ENCODE results near the gene S100A3. TPM values are rescaled to one million over a fixed set of nuclear protein-coding genes. Genes with fewer than 3 reads are reported as not detected.

Gene S100A3
- total and polyA plus RNA-seq, 9 donors: 0.48 to 2.5 (median 1.6) TPM; not detected in 4

DNA sequence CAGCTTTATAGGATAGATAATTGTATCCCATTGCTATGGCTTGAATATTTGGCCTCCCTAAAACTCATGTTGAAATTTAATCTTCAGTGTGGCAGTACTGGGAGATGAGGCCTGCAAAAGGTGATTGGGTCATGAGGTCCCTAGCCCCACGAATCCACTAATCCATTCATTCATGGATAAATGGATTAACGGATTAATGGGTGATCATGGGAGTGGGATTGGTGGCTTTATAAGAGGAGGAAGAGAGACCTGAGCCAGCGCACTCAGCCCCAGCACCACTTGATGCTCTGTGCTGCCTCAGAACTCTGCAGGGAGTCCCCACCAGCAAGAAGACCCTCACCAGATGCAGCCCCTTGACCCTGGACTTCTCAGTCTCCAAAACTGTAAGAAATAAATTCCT lies 45.3 kb downstream of the S100A3 start:
- no peak for DNase-seq
- TF ChIP-seq, protein P1, sequence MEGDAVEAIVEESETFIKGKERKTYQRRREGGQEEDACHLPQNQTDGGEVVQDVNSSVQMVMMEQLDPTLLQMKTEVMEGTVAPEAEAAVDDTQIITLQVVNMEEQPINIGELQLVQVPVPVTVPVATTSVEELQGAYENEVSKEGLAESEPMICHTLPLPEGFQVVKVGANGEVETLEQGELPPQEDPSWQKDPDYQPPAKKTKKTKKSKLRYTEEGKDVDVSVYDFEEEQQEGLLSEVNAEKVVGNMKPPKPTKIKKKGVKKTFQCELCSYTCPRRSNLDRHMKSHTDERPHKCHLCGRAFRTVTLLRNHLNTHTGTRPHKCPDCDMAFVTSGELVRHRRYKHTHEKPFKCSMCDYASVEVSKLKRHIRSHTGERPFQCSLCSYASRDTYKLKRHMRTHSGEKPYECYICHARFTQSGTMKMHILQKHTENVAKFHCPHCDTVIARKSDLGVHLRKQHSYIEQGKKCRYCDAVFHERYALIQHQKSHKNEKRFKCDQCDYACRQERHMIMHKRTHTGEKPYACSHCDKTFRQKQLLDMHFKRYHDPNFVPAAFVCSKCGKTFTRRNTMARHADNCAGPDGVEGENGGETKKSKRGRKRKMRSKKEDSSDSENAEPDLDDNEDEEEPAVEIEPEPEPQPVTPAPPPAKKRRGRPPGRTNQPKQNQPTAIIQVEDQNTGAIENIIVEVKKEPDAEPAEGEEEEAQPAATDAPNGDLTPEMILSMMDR (IDR thresholded peaks at IDR 0.05): no peak
- TF ChIP-seq EP300 (IDR thresholded peaks at IDR 0.05) (no peak), POLR2A (IDR thresholded peaks at IDR 0.05) (no peak)
- Histone ChIP-seq H3K27me3 (no peaks in the 10 kb centered on the region), H3K36me3 (no peaks in the 10 kb centered on the region), H3K9me3 (no peaks in the 10 kb centered on the region), H3K27ac (no peak overlapping the region), H3K4me1 (ENCODE audit: insufficient read depth) (peaks cover 18% of the 10 kb centered on the region), H3K4me3 (no peak overlapping the region)
- intact Hi-C loops (cut with DNase I): no loop called here
- WGBS, 3 donors: 88 to 95% (median 89%) methylated on average over 3 of the region's 3 CpGs

DNA sequence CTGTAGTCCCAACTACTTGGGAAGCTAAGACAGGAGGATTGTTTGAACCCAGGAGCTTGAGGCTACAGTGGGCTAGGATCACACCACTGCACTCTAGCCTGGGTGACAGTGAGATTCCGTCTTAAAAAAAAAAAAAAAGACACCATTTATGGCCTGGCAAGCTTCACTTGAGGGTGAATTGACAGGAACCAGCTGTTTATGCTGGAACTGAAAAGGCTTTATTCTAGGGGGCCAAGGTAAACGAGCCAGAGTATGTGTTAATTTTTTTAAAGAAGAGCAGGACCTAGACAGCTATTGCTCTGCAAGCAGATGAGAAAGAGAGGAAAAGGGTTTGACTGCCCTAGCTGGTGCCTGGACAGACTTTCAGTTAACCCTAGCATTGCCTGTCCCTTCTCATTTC lies 50.3 kb downstream of the S100A3 start:
- TF ChIP-seq EP300 (IDR thresholded peaks at IDR 0.05) (no peak), POLR2A (IDR thresholded peaks at IDR 0.05) (no peak)
- TF ChIP-seq, protein P1 (IDR thresholded peaks at IDR 0.05): no peak
- no peaks in the 10 kb centered on the region for H3K9me3 ChIP-seq
- WGBS, 3 donors: 5 to 7% (median 5%) methylated on average over 2 of the region's 2 CpGs
- no peak overlapping the region for H3K4me3 ChIP-seq
- H3K27me3 ChIP-seq: no peaks in the 10 kb centered on the region
- no peak for DNase-seq
- intact Hi-C loops (cut with DNase I): loop anchor here in 3 of 4 donors (5.0 to 10.0 kb wide), 3 partner anchors 141 to 151 kb away; partner anchors contain the start of genes S100A9 (in 2 of the 3) and PGLYRP4 (in 1 of the 3)
- no peaks in the 10 kb centered on the region for H3K36me3 ChIP-seq
- H3K4me1 ChIP-seq (ENCODE audit: insufficient read depth): peaks cover 10% of the 10 kb centered on the region
- H3K27ac ChIP-seq: no peak overlapping the region

Other genes with a start within 250 kb of the S100A3 start
- not detected for gene PGLYRP3, start 236.3 kb downstream of the S100A3 start, total RNA-seq
- not detected for gene PGLYRP3, start 236.3 kb downstream of the S100A3 start, polyA plus RNA-seq
- gene PGLYRP4, start 200.4 kb downstream of the S100A3 start, total RNA-seq: not detected
- gene PGLYRP4, start 200.4 kb downstream of the S100A3 start, polyA plus RNA-seq: not detected
- 10 to 100 TPM in 6 of 7 donors, 1 to 10 TPM in 1; 8.8 to 96.3 (median 33.2) TPM for gene S100A9, start 191.4 kb downstream of the S100A3 start, total RNA-seq
- 10 to 100 TPM; 22.8 to 57.8 TPM for gene S100A9, start 191.4 kb downstream of the S100A3 start, polyA plus RNA-seq
- gene S100A12, start 173.6 kb downstream of the S100A3 start, total RNA-seq: 1 to 10 TPM in 3 of 7 donors, under 1 TPM in 2, not detected in 2; 0.70 to 2.4 (median 1.0) TPM
- gene S100A12, start 173.6 kb downstream of the S100A3 start, polyA plus RNA-seq: 1 to 10 TPM in 1 of 2 donors, under 1 TPM in 1; 0.80 to 1.0 TPM
- 10 to 100 TPM in 3 of 7 donors, 1 to 10 TPM in 4; 5.3 to 60.5 (median 9.1) TPM for gene S100A8, start 158.2 kb downstream of the S100A3 start, total RNA-seq
- 10 to 100 TPM in 1 of 2 donors, 1 to 10 TPM in 1; 8.3 to 19.4 TPM for gene S100A8, start 158.2 kb downstream of the S100A3 start, polyA plus RNA-seq
- gene S100A7A, start 132.7 kb downstream of the S100A3 start, total RNA-seq: not detected
- gene S100A7A, start 132.7 kb downstream of the S100A3 start, polyA plus RNA-seq: not detected
- under 1 TPM in 1 of 7 donors, not detected in 6; 0.97 TPM for gene S100A7, start 88.6 kb downstream of the S100A3 start, total RNA-seq
- not detected for gene S100A7, start 88.6 kb downstream of the S100A3 start, polyA plus RNA-seq
- 100 to 1,000 TPM; 170 to 646 (median 456) TPM for gene S100A6, start 13.3 kb downstream of the S100A3 start, total RNA-seq
- 100 to 1,000 TPM; 587 to 764 TPM for gene S100A6, start 13.3 kb downstream of the S100A3 start, polyA plus RNA-seq
- not detected for gene S100A5, start 8.3 kb downstream of the S100A3 start, total RNA-seq
- not detected for gene S100A5, start 8.3 kb downstream of the S100A3 start, polyA plus RNA-seq
- 10 to 100 TPM; 12.7 to 85.5 (median 37.3) TPM for gene S100A4, start 3.5 kb downstream of the S100A3 start, total RNA-seq
- 100 to 1,000 TPM; 104 to 160 TPM for gene S100A4, start 3.5 kb downstream of the S100A3 start, polyA plus RNA-seq
- gene S100A2, start 16.6 kb upstream of the S100A3 start, total RNA-seq: 1 to 10 TPM in 4 of 7 donors, under 1 TPM in 1, not detected in 2; 0.61 to 4.0 (median 1.8) TPM
- 1 to 10 TPM in 1 of 2 donors, under 1 TPM in 1; 0.88 to 3.3 TPM for gene S100A2, start 16.6 kb upstream of the S100A3 start, polyA plus RNA-seq
- gene S100A16, start 63.9 kb upstream of the S100A3 start, total RNA-seq: 100 to 1,000 TPM in 2 of 7 donors, 10 to 100 TPM in 5; 40.7 to 110 (median 67.3) TPM
- gene S100A16, start 63.9 kb upstream of the S100A3 start, polyA plus RNA-seq: 100 to 1,000 TPM; 117 to 200 TPM
- 10 to 100 TPM in 1 of 7 donors, 1 to 10 TPM in 4, not detected in 2; 1.3 to 19.8 (median 2.9) TPM for gene S100A14, start 67.1 kb upstream of the S100A3 start, total RNA-seq
- gene S100A14, start 67.1 kb upstream of the S100A3 start, polyA plus RNA-seq: under 1 TPM; 0.40 to 0.68 TPM
- gene S100A13, start 78.2 kb upstream of the S100A3 start, total RNA-seq: 100 to 1,000 TPM in 4 of 7 donors, 10 to 100 TPM in 3; 73.2 to 263 (median 103) TPM
- gene S100A13, start 78.2 kb upstream of the S100A3 start, polyA plus RNA-seq: 100 to 1,000 TPM; 179 to 560 TPM
- gene S100A1, start 79.2 kb upstream of the S100A3 start, total RNA-seq: 10 to 100 TPM in 2 of 7 donors, 1 to 10 TPM in 3, under 1 TPM in 1, not detected in 1; 0.91 to 77.2 (median 4.8) TPM
- gene S100A1, start 79.2 kb upstream of the S100A3 start, polyA plus RNA-seq: 1 to 10 TPM in 1 of 2 donors, under 1 TPM in 1; 0.97 to 1.2 TPM
- gene CHTOP, start 84.8 kb upstream of the S100A3 start, total RNA-seq: 10 to 100 TPM; 54.0 to 91.1 (median 79.0) TPM
- gene CHTOP, start 84.8 kb upstream of the S100A3 start, polyA plus RNA-seq: 10 to 100 TPM; 66.3 to 72.9 TPM
- gene SNAPIN, start 109.4 kb upstream of the S100A3 start, total RNA-seq: 10 to 100 TPM; 31.6 to 48.9 (median 38.4) TPM
- gene SNAPIN, start 109.4 kb upstream of the S100A3 start, polyA plus RNA-seq: 10 to 100 TPM; 41.3 to 70.2 TPM
- gene ILF2, start 121.7 kb upstream of the S100A3 start, total RNA-seq: 100 to 1,000 TPM in 6 of 7 donors, 10 to 100 TPM in 1; 92.5 to 133 (median 122) TPM
- 100 to 1,000 TPM in 1 of 2 donors, 10 to 100 TPM in 1; 87.3 to 206 TPM for gene ILF2, start 121.7 kb upstream of the S100A3 start, polyA plus RNA-seq
- 10 to 100 TPM; 23.6 to 96.5 (median 50.7) TPM for gene NPR1, start 129.4 kb upstream of the S100A3 start, total RNA-seq
- gene NPR1, start 129.4 kb upstream of the S100A3 start, polyA plus RNA-seq: 10 to 100 TPM; 20.6 to 31.3 TPM
- gene INTS3, start 178.8 kb upstream of the S100A3 start, total RNA-seq: 10 to 100 TPM; 49.5 to 74.4 (median 58.6) TPM
- 10 to 100 TPM; 41.6 to 54.5 TPM for gene INTS3, start 178.8 kb upstream of the S100A3 start, polyA plus RNA-seq
- gene SLC27A3, start 226.1 kb upstream of the S100A3 start, total RNA-seq: 10 to 100 TPM in 6 of 7 donors, 1 to 10 TPM in 1; 9.5 to 50.9 (median 31.1) TPM
- gene SLC27A3, start 226.1 kb upstream of the S100A3 start, polyA plus RNA-seq: 10 to 100 TPM; 23.2 to 31.5 TPM